ENCODE measurements around the gene C4B. TPM values are rescaled to one million over a fixed set of nuclear protein-coding genes. Genes with fewer than 3 reads are reported as not detected.
"Not testable (repeated sequence)": the region's sequence is repeated elsewhere in the genome, so short reads cannot be mapped to it uniquely, and the experiment has no call there.

C4B gene
- total and polyA plus RNA-seq, 2 experiments from 2014 or later: 0.57 TPM; not detected in 1

GRCh38 chr6:32050562-32050961 lies 36.0 kb downstream of the C4B start:
- Histone ChIP-seq H3K4me2 (no peak overlapping the region), H3K4me1 (ENCODE audit: insufficient read depth) (no peaks in the 10 kb centered on the region; the same call in 1 of the 2 replicates), H3K79me2 (replicated peaks; ENCODE audit: insufficient read depth) (no peaks in the 10 kb centered on the region), H4K20me1 (replicated peaks; ENCODE audit: insufficient read depth) (no peaks in the 10 kb centered on the region), H3K27me3 (ENCODE audit: insufficient read depth) (no peaks in the 10 kb centered on the region), H3K36me3 (ENCODE audit: insufficient read depth) (no peaks in the 10 kb centered on the region), H2AFZ (no peak overlapping the region), H3K4me3 (no peak overlapping the region), H3K27ac (ENCODE audit: low read depth) (no peak overlapping the region), H3K9me2 (ENCODE audit: insufficient read depth) (no peaks in the 10 kb centered on the region), H3F3A (replicated peaks; ENCODE audit: low read depth) (0 out of 2 replicates have a peak, but pooled peaks cover 3% of the 10 kb centered on the region)
- peaks cover 3% of the 10 kb centered on the region; the same call in 2 of the 3 replicates for H3K4me1 Mint-ChIP-seq
- no peaks in the 10 kb centered on the region for H3K36me3 Mint-ChIP-seq (ENCODE audit: low read depth)
- ATAC-seq: no peak
- no peak overlapping the region for H3K4me3 Mint-ChIP-seq
- no peak overlapping the region for H3K27ac Mint-ChIP-seq
- no peak for DNase-seq (ENCODE audit: low spot score)
- peaks cover 12% of the 10 kb centered on the region for H3K27me3 Mint-ChIP-seq (ENCODE audit: insufficient read depth, low read depth, poor library complexity)
- TF ChIP-seq, protein P1, sequence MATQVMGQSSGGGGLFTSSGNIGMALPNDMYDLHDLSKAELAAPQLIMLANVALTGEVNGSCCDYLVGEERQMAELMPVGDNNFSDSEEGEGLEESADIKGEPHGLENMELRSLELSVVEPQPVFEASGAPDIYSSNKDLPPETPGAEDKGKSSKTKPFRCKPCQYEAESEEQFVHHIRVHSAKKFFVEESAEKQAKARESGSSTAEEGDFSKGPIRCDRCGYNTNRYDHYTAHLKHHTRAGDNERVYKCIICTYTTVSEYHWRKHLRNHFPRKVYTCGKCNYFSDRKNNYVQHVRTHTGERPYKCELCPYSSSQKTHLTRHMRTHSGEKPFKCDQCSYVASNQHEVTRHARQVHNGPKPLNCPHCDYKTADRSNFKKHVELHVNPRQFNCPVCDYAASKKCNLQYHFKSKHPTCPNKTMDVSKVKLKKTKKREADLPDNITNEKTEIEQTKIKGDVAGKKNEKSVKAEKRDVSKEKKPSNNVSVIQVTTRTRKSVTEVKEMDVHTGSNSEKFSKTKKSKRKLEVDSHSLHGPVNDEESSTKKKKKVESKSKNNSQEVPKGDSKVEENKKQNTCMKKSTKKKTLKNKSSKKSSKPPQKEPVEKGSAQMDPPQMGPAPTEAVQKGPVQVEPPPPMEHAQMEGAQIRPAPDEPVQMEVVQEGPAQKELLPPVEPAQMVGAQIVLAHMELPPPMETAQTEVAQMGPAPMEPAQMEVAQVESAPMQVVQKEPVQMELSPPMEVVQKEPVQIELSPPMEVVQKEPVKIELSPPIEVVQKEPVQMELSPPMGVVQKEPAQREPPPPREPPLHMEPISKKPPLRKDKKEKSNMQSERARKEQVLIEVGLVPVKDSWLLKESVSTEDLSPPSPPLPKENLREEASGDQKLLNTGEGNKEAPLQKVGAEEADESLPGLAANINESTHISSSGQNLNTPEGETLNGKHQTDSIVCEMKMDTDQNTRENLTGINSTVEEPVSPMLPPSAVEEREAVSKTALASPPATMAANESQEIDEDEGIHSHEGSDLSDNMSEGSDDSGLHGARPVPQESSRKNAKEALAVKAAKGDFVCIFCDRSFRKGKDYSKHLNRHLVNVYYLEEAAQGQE (IDR thresholded peaks at IDR 0.05; ENCODE audit: unreplicated experiment): no peak
- TF ChIP-seq ETS1 (IDR thresholded peaks at IDR 0.05): no peak
- TF ChIP-seq, protein P2, sequence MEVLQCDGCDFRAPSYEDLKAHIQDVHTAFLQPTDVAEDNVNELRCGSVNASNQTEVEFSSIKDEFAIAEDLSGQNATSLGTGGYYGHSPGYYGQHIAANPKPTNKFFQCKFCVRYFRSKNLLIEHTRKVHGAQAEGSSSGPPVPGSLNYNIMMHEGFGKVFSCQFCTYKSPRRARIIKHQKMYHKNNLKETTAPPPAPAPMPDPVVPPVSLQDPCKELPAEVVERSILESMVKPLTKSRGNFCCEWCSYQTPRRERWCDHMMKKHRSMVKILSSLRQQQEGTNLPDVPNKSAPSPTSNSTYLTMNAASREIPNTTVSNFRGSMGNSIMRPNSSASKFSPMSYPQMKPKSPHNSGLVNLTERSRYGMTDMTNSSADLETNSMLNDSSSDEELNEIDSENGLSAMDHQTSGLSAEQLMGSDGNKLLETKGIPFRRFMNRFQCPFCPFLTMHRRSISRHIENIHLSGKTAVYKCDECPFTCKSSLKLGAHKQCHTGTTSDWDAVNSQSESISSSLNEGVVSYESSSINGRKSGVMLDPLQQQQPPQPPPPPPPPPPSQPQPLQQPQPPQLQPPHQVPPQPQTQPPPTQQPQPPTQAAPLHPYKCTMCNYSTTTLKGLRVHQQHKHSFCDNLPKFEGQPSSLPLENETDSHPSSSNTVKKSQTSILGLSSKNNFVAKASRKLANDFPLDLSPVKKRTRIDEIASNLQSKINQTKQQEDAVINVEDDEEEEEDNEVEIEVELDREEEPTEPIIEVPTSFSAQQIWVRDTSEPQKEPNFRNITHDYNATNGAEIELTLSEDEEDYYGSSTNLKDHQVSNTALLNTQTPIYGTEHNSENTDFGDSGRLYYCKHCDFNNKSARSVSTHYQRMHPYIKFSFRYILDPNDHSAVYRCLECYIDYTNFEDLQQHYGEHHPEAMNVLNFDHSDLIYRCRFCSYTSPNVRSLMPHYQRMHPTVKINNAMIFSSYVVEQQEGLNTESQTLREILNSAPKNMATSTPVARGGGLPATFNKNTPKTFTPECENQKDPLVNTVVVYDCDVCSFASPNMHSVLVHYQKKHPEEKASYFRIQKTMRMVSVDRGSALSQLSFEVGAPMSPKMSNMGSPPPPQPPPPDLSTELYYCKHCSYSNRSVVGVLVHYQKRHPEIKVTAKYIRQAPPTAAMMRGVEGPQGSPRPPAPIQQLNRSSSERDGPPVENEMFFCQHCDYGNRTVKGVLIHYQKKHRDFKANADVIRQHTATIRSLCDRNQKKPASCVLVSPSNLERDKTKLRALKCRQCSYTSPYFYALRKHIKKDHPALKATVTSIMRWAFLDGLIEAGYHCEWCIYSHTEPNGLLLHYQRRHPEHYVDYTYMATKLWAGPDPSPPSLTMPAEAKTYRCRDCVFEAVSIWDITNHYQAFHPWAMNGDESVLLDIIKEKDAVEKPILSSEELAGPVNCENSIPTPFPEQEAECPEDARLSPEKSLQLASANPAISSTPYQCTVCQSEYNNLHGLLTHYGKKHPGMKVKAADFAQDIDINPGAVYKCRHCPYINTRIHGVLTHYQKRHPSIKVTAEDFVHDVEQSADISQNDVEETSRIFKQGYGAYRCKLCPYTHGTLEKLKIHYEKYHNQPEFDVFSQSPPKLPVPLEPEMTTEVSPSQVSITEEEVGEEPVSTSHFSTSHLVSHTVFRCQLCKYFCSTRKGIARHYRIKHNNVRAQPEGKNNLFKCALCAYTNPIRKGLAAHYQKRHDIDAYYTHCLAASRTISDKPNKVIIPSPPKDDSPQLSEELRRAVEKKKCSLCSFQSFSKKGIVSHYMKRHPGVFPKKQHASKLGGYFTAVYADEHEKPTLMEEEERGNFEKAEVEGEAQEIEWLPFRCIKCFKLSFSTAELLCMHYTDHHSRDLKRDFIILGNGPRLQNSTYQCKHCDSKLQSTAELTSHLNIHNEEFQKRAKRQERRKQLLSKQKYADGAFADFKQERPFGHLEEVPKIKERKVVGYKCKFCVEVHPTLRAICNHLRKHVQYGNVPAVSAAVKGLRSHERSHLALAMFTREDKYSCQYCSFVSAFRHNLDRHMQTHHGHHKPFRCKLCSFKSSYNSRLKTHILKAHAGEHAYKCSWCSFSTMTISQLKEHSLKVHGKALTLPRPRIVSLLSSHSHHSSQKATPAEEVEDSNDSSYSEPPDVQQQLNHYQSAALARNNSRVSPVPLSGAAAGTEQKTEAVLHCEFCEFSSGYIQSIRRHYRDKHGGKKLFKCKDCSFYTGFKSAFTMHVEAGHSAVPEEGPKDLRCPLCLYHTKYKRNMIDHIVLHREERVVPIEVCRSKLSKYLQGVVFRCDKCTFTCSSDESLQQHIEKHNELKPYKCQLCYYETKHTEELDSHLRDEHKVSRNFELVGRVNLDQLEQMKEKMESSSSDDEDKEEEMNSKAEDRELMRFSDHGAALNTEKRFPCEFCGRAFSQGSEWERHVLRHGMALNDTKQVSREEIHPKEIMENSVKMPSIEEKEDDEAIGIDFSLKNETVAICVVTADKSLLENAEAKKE (CRISPR knock-in tag; IDR thresholded peaks at IDR 0.05): no peak
- no peak for TF ChIP-seq CTCF (conservative IDR thresholded peaks at IDR 0.05; ENCODE audit: low read depth in 2 of 2)
- no peak for TF ChIP-seq JUNB (IDR thresholded peaks at IDR 0.05; ENCODE audit: unreplicated experiment)
- TF ChIP-seq STAT1 (IDR thresholded peaks at IDR 0.05; ENCODE audit: unreplicated experiment): no peak
- TF ChIP-seq POLR2AphosphoS5 (IDR thresholded peaks at IDR 0.05; ENCODE audit: low read depth): no peak
- H3K9me3 Mint-ChIP-seq: no peaks in the 10 kb centered on the region; the same call in 2 of the 3 replicates

DNA sequence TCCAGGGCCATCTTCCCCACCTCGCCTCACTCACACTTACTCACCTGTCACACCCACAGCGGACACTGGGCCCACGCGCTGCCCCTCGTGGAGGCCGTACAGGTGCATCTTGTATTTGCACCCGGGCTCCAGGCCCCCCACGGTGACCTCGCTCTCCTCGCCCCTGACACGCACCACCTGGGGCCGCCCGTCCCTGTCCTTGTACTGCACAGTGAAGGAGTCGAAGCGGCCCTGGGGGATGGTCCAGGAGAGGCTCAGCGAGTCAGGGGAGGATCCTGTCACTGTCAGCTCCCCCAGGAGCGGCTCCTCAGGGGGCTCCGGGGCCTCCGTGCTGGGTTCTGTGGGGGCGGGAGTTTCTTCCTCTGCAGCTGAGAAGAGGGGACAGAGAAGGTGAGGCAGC lies 38.0 kb downstream of the C4B start:
- ATAC-seq; H3K27me3 ChIP-seq (ENCODE audit: insufficient read depth); H3K4me2 ChIP-seq; H3K4me1 Mint-ChIP-seq; H3K79me2 ChIP-seq (replicated peaks; ENCODE audit: insufficient read depth); H3K27ac Mint-ChIP-seq; H3K9me3 Mint-ChIP-seq; H3K27ac ChIP-seq (ENCODE audit: low read depth); DNase-seq (ENCODE audit: low spot score); H3K36me3 Mint-ChIP-seq (ENCODE audit: low read depth); H3K9me2 ChIP-seq (ENCODE audit: insufficient read depth); H2AFZ ChIP-seq; H3F3A ChIP-seq (replicated peaks; ENCODE audit: low read depth); H4K20me1 ChIP-seq (replicated peaks; ENCODE audit: insufficient read depth); H3K4me3 ChIP-seq; H3K36me3 ChIP-seq (ENCODE audit: insufficient read depth); H3K4me1 ChIP-seq (ENCODE audit: insufficient read depth); H3K4me3 Mint-ChIP-seq: not testable (repeated sequence)
- peaks cover 17% of the 10 kb centered on the region for H3K27me3 Mint-ChIP-seq (ENCODE audit: insufficient read depth, low read depth, poor library complexity)

Measured in GM23338 (cell line).